Measurements from ENCODE around the gene KLK2. TPM values are rescaled to one million over a fixed set of nuclear protein-coding genes. Genes with fewer than 3 reads are reported as not detected.

KLK2 gene
- total and polyA plus RNA-seq, 2 of the 13 experiments (the other 11 are each of a cell fraction or from before 2014, with no cell fraction given) = 0.11 TPM; not detected in 1

Other genes with a start within 250 kb of the KLK2 start
- not detected in 2 replicates for gene SYT3, start 233.6 kb upstream of the KLK2 start, total RNA-seq (2016; rRNA removed; fragmentation: Illumina TruSeq; extraction: Trizol)
- gene SYT3, start 233.6 kb upstream of the KLK2 start, polyA plus RNA-seq (2011; rRNA removed) = not detected in 2 replicates
- not detected in 2 replicates for gene C19orf81, start 224.0 kb upstream of the KLK2 start, total RNA-seq (2016; rRNA removed; fragmentation: Illumina TruSeq; extraction: Trizol)
- not detected in 2 replicates for gene C19orf81, start 224.0 kb upstream of the KLK2 start, polyA plus RNA-seq (2011; rRNA removed)
- gene SHANK1, start 153.6 kb upstream of the KLK2 start, total RNA-seq (2016; rRNA removed; fragmentation: Illumina TruSeq; extraction: Trizol) = not detected in 2 replicates
- gene SHANK1, start 153.6 kb upstream of the KLK2 start, polyA plus RNA-seq (2011; rRNA removed) = not detected in 2 replicates
- gene CLEC11A, start 150.1 kb upstream of the KLK2 start, total RNA-seq (2016; rRNA removed; fragmentation: Illumina TruSeq; extraction: Trizol) = not detected in 2 replicates
- not detected in 2 replicates for gene CLEC11A, start 150.1 kb upstream of the KLK2 start, polyA plus RNA-seq (2011; rRNA removed)
- gene GPR32, start 103.0 kb upstream of the KLK2 start, total RNA-seq (2016; rRNA removed; fragmentation: Illumina TruSeq; extraction: Trizol) = not detected in 2 replicates
- gene GPR32, start 103.0 kb upstream of the KLK2 start, polyA plus RNA-seq (2011; rRNA removed) = not detected in 2 replicates
- gene ACP4, start 83.0 kb upstream of the KLK2 start, total RNA-seq (2016; rRNA removed; fragmentation: Illumina TruSeq; extraction: Trizol) = not detected in 2 replicates
- gene ACP4, start 83.0 kb upstream of the KLK2 start, polyA plus RNA-seq (2011; rRNA removed) = 0.08 TPM in 1 of 2 replicates, not detected in the other
- not detected in 2 replicates for gene KLK1, start 49.7 kb upstream of the KLK2 start, total RNA-seq (2016; rRNA removed; fragmentation: Illumina TruSeq; extraction: Trizol)
- gene KLK1, start 49.7 kb upstream of the KLK2 start, polyA plus RNA-seq (2011; rRNA removed) = not detected in 2 replicates
- not detected in 2 replicates for gene KLK15, start 39.9 kb upstream of the KLK2 start, total RNA-seq (2016; rRNA removed; fragmentation: Illumina TruSeq; extraction: Trizol)
- gene KLK15, start 39.9 kb upstream of the KLK2 start, polyA plus RNA-seq (2011; rRNA removed) = not detected in 2 replicates
- not detected in 2 replicates for gene KLK3, start 18.5 kb upstream of the KLK2 start, total RNA-seq (2016; rRNA removed; fragmentation: Illumina TruSeq; extraction: Trizol)
- not detected in 2 replicates for gene KLK3, start 18.5 kb upstream of the KLK2 start, polyA plus RNA-seq (2011; rRNA removed)
- not detected in 2 replicates for gene KLK4, start 38.0 kb downstream of the KLK2 start, total RNA-seq (2016; rRNA removed; fragmentation: Illumina TruSeq; extraction: Trizol)
- not detected in 2 replicates for gene KLK4, start 38.0 kb downstream of the KLK2 start, polyA plus RNA-seq (2011; rRNA removed)
- gene KLK5, start 79.6 kb downstream of the KLK2 start, total RNA-seq (2016; rRNA removed; fragmentation: Illumina TruSeq; extraction: Trizol) = not detected in 2 replicates
- not detected in 2 replicates for gene KLK5, start 79.6 kb downstream of the KLK2 start, polyA plus RNA-seq (2011; rRNA removed)
- 0.15 TPM in 1 of 2 replicates, not detected in the other for gene KLK6, start 96.2 kb downstream of the KLK2 start, total RNA-seq (2016; rRNA removed; fragmentation: Illumina TruSeq; extraction: Trizol)
- 1.6 and 1.8 TPM in 2 replicates for gene KLK6, start 96.2 kb downstream of the KLK2 start, polyA plus RNA-seq (2011; rRNA removed)
- gene KLK7, start 110.5 kb downstream of the KLK2 start, total RNA-seq (2016; rRNA removed; fragmentation: Illumina TruSeq; extraction: Trizol) = not detected in 2 replicates
- not detected in 2 replicates for gene KLK7, start 110.5 kb downstream of the KLK2 start, polyA plus RNA-seq (2011; rRNA removed)
- gene KLK8, start 128.2 kb downstream of the KLK2 start, total RNA-seq (2016; rRNA removed; fragmentation: Illumina TruSeq; extraction: Trizol) = not detected in 2 replicates
- gene KLK8, start 128.2 kb downstream of the KLK2 start, polyA plus RNA-seq (2011; rRNA removed) = not detected in 2 replicates
- not detected in 2 replicates for gene KLK10, start 146.3 kb downstream of the KLK2 start, total RNA-seq (2016; rRNA removed; fragmentation: Illumina TruSeq; extraction: Trizol)
- not detected in 2 replicates for gene KLK10, start 146.3 kb downstream of the KLK2 start, polyA plus RNA-seq (2011; rRNA removed)
- not detected in 2 replicates for gene KLK11, start 153.2 kb downstream of the KLK2 start, total RNA-seq (2016; rRNA removed; fragmentation: Illumina TruSeq; extraction: Trizol)
- gene KLK11, start 153.2 kb downstream of the KLK2 start, polyA plus RNA-seq (2011; rRNA removed) = not detected in 2 replicates
- gene KLK12, start 161.6 kb downstream of the KLK2 start, total RNA-seq (2016; rRNA removed; fragmentation: Illumina TruSeq; extraction: Trizol) = not detected in 2 replicates
- gene KLK12, start 161.6 kb downstream of the KLK2 start, polyA plus RNA-seq (2011; rRNA removed) = not detected in 2 replicates
- gene KLK13, start 191.7 kb downstream of the KLK2 start, total RNA-seq (2016; rRNA removed; fragmentation: Illumina TruSeq; extraction: Trizol) = not detected in 2 replicates
- 0.09 TPM in 1 of 2 replicates, not detected in the other for gene KLK13, start 191.7 kb downstream of the KLK2 start, polyA plus RNA-seq (2011; rRNA removed)
- not detected in 2 replicates for gene KLK14, start 209.4 kb downstream of the KLK2 start, total RNA-seq (2016; rRNA removed; fragmentation: Illumina TruSeq; extraction: Trizol)
- gene KLK14, start 209.4 kb downstream of the KLK2 start, polyA plus RNA-seq (2011; rRNA removed) = not detected in 2 replicates
- gene CTU1, start 235.0 kb downstream of the KLK2 start, total RNA-seq (2016; rRNA removed; fragmentation: Illumina TruSeq; extraction: Trizol) = 1.9 and 2.9 TPM in 2 replicates
- 1.9 and 2.5 TPM in 2 replicates for gene CTU1, start 235.0 kb downstream of the KLK2 start, polyA plus RNA-seq (2011; rRNA removed)

Data from HepG2 (cell line).